Type B pancreatic cell (in vitro differentiated cells): ENCODE data around the gene PHKB. TPM values are rescaled to one million over a fixed set of nuclear protein-coding genes. Genes with fewer than 3 reads are reported as not detected.

Experiments
- DNase-seq: peaks from one replicate; pipeline ENCODE4 v3.0.0; 2021; ENCODE audit warnings: mixed read lengths; ENCODE audit not compliant: unreplicated experiment; ENCODE audit errors: extremely low spot score
- H3K27ac Mint-ChIP-seq: 2 replicates; pipeline ENCODE4 v1.8.0; 2021; ENCODE audit warnings: mild to moderate bottlenecking, mixed read lengths
- H3K27me3 Mint-ChIP-seq: 2 replicates; pipeline ENCODE4 v1.8.0; 2021; ENCODE audit warnings: mixed read lengths
- H3K36me3 Mint-ChIP-seq: 2 replicates; pipeline ENCODE4 v1.8.0; 2021; ENCODE audit warnings: mixed read lengths
- H3K4me1 Mint-ChIP-seq: one replicate; pipeline ENCODE4 v1.8.0; 2021; ENCODE audit warnings: mixed read lengths; ENCODE audit not compliant: unreplicated experiment
- H3K4me3 Mint-ChIP-seq: 2 replicates; pipeline ENCODE4 v1.8.0; 2021; ENCODE audit warnings: mild to moderate bottlenecking, mixed read lengths
- H3K9me3 Mint-ChIP-seq: 2 replicates; pipeline ENCODE4 v1.8.0; 2021; ENCODE audit warnings: mixed read lengths
- CTCF ChIP-seq: fragments of 200-600 bp; sonication (generic); conservative IDR thresholded peaks from 2 replicates; pipeline ENCODE4 v1.5.0; 2021; ENCODE audit warnings: antibody characterized with exemption, mild to moderate bottlenecking
- total RNA-seq: library from RNA; stranded (reverse); gene quantifications from 2 replicates; pipeline ENCODE4 v1.2.1, GENCODE V29; 2021; ENCODE audit warnings: low replicate concordance

PHKB gene
- total RNA-seq, 1 donor from 2014 or later: 72.9 TPM

- Mint-ChIP-seq H3K9me3 (no peaks in the 10 kb centered on the region), H3K4me3 (no peak overlapping the region), H3K27ac (no peak overlapping the region), H3K4me1 (no peaks in the 10 kb centered on the region), H3K36me3 (no peaks in the 10 kb centered on the region), H3K27me3 (peaks cover 6% of the 10 kb centered on the region)
- DNase-seq: no peak
- TF ChIP-seq CTCF: no peak
These were observed 263.1 kb downstream of the PHKB start for GRCh38 chr16:47724115-47724785.

GRCh38 chr16:47725188-47725695, 264.1 kb downstream of the PHKB start:
- no peak overlapping the region for H3K4me3 Mint-ChIP-seq
- H3K27me3 Mint-ChIP-seq: peaks cover 6% of the 10 kb centered on the region
- H3K36me3 Mint-ChIP-seq: no peaks in the 10 kb centered on the region
- no peak for DNase-seq
- no peak for TF ChIP-seq CTCF
- H3K4me1 Mint-ChIP-seq: no peaks in the 10 kb centered on the region
- H3K27ac Mint-ChIP-seq: no peak overlapping the region
- no peaks in the 10 kb centered on the region for H3K9me3 Mint-ChIP-seq

- TF ChIP-seq CTCF: no peak
- Mint-ChIP-seq H3K27me3 (peaks cover 6% of the 10 kb centered on the region), H3K27ac (no peak overlapping the region), H3K4me1 (no peaks in the 10 kb centered on the region), H3K4me3 (no peak overlapping the region), H3K36me3 (no peaks in the 10 kb centered on the region), H3K9me3 (no peaks in the 10 kb centered on the region)
- DNase-seq: no peak
These were observed 265.0 kb downstream of the PHKB start for GRCh38 chr16:47726031-47726675.

- H3K27ac Mint-ChIP-seq: no peak overlapping the region
- peaks cover 6% of the 10 kb centered on the region for H3K27me3 Mint-ChIP-seq
- no peaks in the 10 kb centered on the region for H3K4me1 Mint-ChIP-seq
- no peak for DNase-seq
- no peaks in the 10 kb centered on the region for H3K9me3 Mint-ChIP-seq
- TF ChIP-seq CTCF: no peak
- no peak overlapping the region for H3K4me3 Mint-ChIP-seq
- H3K36me3 Mint-ChIP-seq: no peaks in the 10 kb centered on the region
These were observed 266.0 kb downstream of the PHKB start for GRCh38 chr16:47727131-47727530.

- Mint-ChIP-seq H3K4me1 (no peaks in the 10 kb centered on the region), H3K36me3 (no peaks in the 10 kb centered on the region), H3K9me3 (no peaks in the 10 kb centered on the region), H3K27me3 (peaks cover 3% of the 10 kb centered on the region), H3K4me3 (no peak overlapping the region), H3K27ac (no peak overlapping the region)
- no peak for TF ChIP-seq CTCF
- DNase-seq: no peak
These were observed 267.1 kb downstream of the PHKB start for GRCh38 chr16:47728205-47728604.
